OCI-LY1 (cell line): ENCODE results near the gene TXNRD2.

Experiments
- CTCF ChIP-seq: fragments of 200-600 bp; sonication (generic), shearing (Covaris generic); IDR thresholded peaks from 2 replicates; pipeline ENCODE4 v1.5.1; 2017; ENCODE audit warnings: mild to moderate bottlenecking, antibody characterized with exemption, low read length, moderate library complexity, mixed read lengths
- EZH2 ChIP-seq: fragments of 200-600 bp; sonication (generic), shearing (Covaris generic); IDR thresholded peaks from 2 replicates; pipeline ENCODE4 v1.8.0; 2017; ENCODE audit warnings: borderline replicate concordance, mixed run types, mild to moderate bottlenecking, antibody characterized with exemption, low read length, moderate library complexity, mixed read lengths

GRCh38 chr22:19951346-19951745 lies 9.7 kb upstream of the TXNRD2 start:
- TF ChIP-seq CTCF (no peak), EZH2 (no peak)
